Activated CD4-positive, alpha-beta T cell treated with anti-CD3 and anti-CD28 coated beads, Interleukin-2, amount 50 U/mL, for 16 hours (primary cell): ENCODE results near the gene C1orf167.
A peak's percentile ranks its signal among the peaks of the same experiment; 100 is the strongest.
"Not testable (repeated sequence)": the region's sequence is repeated elsewhere in the genome, so short reads cannot be mapped to it uniquely, and the experiment has no call there.

Experiments
- DNase-seq: peaks from one replicate; pipeline ENCODE4 v3.0.0-alpha.2; 2020

C1orf167 gene

GRCh38 chr1:11802973-11803885, 41.2 kb downstream of the C1orf167 start:
- DNase-seq: peak; percentile 79

GRCh38 chr1:11803924-11804665, 42.1 kb downstream of the C1orf167 start:
- not testable (repeated sequence) for DNase-seq

GRCh38 chr1:11804666-11805421, 42.9 kb downstream of the C1orf167 start:
- peak; percentile 10 for DNase-seq

- DNase-seq: peak; percentile 99
Observed at GRCh38 chr1:11805422-11806306, 43.7 kb downstream of the C1orf167 start, which contains the start of the genes CLCN6 and MTHFR. Gene CLCN6, plus strand, starts transcription at chr1:11806191. Its CDS starts 72 bp downstream, at chr1:11806263. Gene MTHFR, minus strand, starts transcription at chr1:11805964. Its CDS starts 2,848 bp downstream, at chr1:11803116.

GRCh38 chr1:11806307-11806936, 44.4 kb downstream of the C1orf167 start:
- DNase-seq: peak; percentile 24

- DNase-seq: no peak
Observed at GRCh38 chr1:11807133-11807532, 45.1 kb downstream of the C1orf167 start.

- no peak for DNase-seq
Observed at GRCh38 chr1:11813021-11813420, 51.0 kb downstream of the C1orf167 start.

GRCh38 chr1:11817192-11817591, 55.2 kb downstream of the C1orf167 start:
- no peak for DNase-seq

- no peak for DNase-seq
Observed at GRCh38 chr1:11822091-11822490, 60.1 kb downstream of the C1orf167 start.

GRCh38 chr1:11823366-11824137, 61.6 kb downstream of the C1orf167 start:
- no peak for DNase-seq

- no peak for DNase-seq
Observed at GRCh38 chr1:11825131-11825530, 63.1 kb downstream of the C1orf167 start.

- DNase-seq: no peak
Observed at GRCh38 chr1:11826946-11827345, 65.0 kb downstream of the C1orf167 start.

- DNase-seq: no peak
Observed at GRCh38 chr1:11828511-11828910, 66.5 kb downstream of the C1orf167 start.

- DNase-seq: no peak
Observed at GRCh38 chr1:11831945-11832725, 70.1 kb downstream of the C1orf167 start.

GRCh38 chr1:11833497-11833896, 71.5 kb downstream of the C1orf167 start:
- DNase-seq: no peak

GRCh38 chr1:11833900-11834299, 71.9 kb downstream of the C1orf167 start:
- no peak for DNase-seq

- DNase-seq: no peak
Observed at GRCh38 chr1:11835441-11836225, 73.6 kb downstream of the C1orf167 start.

GRCh38 chr1:11836955-11837766, 75.2 kb downstream of the C1orf167 start:
- no peak for DNase-seq
